IPS-15b (cell line): ENCODE data around the gene SHC2.
A peak's percentile ranks its signal among the peaks of the same experiment; 100 is the strongest.

Source experiments
- H3K27me3 ChIP-seq: one replicate; pipeline ENCODE4 v1.6.1; 2013; ENCODE audit warnings: low read length; ENCODE audit not compliant: control insufficient read depth, insufficient read depth
- H3K36me3 ChIP-seq: one replicate; pipeline ENCODE4 v1.6.1; 2013; ENCODE audit warnings: low read length; ENCODE audit not compliant: control insufficient read depth, insufficient read depth
- H3K4me1 ChIP-seq: one replicate; pipeline ENCODE4 v1.6.1; 2013; ENCODE audit warnings: mild to moderate bottlenecking, low read length; ENCODE audit not compliant: control insufficient read depth, insufficient read depth
- H3K4me3 ChIP-seq: one replicate; pipeline ENCODE4 v1.5.1; 2013; ENCODE audit warnings: low read depth, low read length
- H3K9ac ChIP-seq: one replicate; pipeline ENCODE4 v1.6.1; 2013; ENCODE audit warnings: low read depth, mild to moderate bottlenecking, low read length
- H3K9me3 ChIP-seq: one replicate; pipeline ENCODE4 v1.6.1; 2013; ENCODE audit warnings: mild to moderate bottlenecking, low read length; ENCODE audit not compliant: control insufficient read depth, insufficient read depth

SHC2 gene, protein sequence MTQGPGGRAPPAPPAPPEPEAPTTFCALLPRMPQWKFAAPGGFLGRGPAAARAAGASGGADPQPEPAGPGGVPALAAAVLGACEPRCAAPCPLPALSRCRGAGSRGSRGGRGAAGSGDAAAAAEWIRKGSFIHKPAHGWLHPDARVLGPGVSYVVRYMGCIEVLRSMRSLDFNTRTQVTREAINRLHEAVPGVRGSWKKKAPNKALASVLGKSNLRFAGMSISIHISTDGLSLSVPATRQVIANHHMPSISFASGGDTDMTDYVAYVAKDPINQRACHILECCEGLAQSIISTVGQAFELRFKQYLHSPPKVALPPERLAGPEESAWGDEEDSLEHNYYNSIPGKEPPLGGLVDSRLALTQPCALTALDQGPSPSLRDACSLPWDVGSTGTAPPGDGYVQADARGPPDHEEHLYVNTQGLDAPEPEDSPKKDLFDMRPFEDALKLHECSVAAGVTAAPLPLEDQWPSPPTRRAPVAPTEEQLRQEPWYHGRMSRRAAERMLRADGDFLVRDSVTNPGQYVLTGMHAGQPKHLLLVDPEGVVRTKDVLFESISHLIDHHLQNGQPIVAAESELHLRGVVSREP

DNA sequence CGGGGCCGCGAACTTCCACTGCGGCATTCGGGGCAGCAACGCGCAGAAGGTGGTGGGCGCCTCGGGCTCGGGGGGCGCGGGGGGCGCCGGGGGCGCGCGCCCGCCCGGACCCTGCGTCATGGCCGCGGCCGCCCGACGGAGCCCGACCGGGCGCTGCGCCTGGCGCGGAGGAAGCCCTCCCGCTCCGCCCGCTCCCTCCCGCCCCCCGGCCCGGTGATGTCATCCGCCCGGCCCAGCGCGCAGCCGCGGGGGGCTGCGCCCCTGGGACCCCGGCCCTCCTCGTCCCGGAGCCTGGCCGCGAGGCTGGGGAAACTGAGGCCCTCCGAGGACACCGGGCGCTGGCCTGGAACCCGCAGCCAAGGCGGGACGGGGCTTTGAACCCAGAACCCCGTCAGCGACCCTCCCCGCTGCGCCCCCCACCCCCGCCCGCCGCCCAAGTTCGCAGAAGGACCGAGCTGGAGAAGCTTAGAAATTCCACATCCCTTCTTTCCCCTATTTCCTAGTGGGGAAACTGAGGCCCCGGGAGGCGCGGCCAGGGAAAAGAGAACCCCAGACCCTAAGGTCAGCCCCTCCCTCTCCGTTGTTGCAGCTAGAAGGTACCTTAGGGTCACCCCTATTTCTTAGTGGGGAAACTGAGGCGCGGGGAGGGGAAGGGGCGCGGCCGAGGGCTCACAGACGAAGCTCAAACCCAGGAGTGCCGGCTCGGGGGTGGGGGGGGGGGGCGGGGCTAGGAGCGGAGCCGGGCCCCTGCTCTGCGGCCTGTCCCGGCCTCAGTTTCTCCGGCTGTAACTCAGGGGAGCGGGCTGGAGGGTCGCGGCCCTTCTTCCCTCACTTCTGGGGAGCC is at the start of gene SHC2:
TSS of gene SHC2 (minus strand) at position 157 of the 844 bp plus-strand sequence. CDS start at position 120, 37 bp downstream.
- Histone ChIP-seq H3K36me3 (no peaks in the 10 kb centered on the region), H3K27me3 (peaks cover 6% of the 10 kb centered on the region), H3K4me1 (peaks cover 3% of the 10 kb centered on the region), H3K9ac (peak within 1 kb of the TSS; percentile 60), H3K4me3 (peak within 1 kb of the TSS; percentile 70), H3K9me3 (no peaks in the 10 kb centered on the region)

DNA sequence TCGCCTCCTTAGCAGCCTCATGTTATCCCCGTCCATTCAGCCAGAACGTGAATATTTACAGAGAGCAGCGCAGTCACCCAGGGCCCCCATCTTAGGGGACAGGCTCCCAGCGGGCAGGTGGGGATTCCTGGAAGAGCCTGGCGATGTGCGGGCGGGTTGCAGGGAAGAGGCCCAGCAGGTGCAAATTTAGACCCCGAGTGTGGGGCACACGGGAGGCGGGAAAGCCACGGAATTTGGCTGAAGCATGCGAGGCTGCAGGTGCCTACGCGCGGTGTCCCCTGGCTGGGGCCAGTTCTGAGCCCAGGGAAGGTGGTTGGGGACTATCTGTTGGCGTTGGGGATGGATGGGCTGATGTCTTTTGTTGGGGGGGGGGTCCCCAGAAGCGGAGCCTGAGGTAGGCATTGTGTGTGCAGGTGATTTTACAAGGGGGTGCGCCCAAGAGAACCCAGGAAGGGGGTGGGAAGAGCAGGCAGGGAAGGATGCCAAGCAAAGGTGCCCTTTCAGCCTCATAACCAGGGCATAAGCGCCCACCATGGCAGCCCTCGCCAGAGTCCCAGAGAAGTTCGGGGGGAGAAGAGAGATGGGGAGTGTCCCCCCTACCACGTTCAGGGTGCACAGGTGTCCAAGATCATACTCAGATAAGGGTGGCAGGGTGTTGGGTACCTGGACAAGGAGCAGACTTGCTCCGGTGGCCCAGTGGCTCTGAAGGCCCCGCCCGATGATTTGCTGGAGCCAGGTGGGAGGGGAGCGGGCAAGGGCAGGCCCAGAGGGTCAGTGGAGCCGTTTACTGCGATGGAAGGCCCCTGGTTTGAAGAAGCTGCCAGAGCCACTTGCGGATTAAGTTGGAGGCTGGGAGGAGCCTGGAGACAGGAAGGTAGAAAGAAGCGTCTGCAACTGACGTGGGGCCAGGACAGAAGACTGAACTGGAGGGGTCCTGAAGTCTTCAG is 47.6 kb upstream of the SHC2 start:
- H3K4me3 ChIP-seq = peak overlapping the region; percentile 74
- no peak overlapping the region for H3K9ac ChIP-seq
- peaks cover 7% of the 10 kb centered on the region for H3K27me3 ChIP-seq
- H3K36me3 ChIP-seq = peaks cover 3% of the 10 kb centered on the region
- peaks cover 5% of the 10 kb centered on the region for H3K4me1 ChIP-seq
- no peaks in the 10 kb centered on the region for H3K9me3 ChIP-seq

DNA sequence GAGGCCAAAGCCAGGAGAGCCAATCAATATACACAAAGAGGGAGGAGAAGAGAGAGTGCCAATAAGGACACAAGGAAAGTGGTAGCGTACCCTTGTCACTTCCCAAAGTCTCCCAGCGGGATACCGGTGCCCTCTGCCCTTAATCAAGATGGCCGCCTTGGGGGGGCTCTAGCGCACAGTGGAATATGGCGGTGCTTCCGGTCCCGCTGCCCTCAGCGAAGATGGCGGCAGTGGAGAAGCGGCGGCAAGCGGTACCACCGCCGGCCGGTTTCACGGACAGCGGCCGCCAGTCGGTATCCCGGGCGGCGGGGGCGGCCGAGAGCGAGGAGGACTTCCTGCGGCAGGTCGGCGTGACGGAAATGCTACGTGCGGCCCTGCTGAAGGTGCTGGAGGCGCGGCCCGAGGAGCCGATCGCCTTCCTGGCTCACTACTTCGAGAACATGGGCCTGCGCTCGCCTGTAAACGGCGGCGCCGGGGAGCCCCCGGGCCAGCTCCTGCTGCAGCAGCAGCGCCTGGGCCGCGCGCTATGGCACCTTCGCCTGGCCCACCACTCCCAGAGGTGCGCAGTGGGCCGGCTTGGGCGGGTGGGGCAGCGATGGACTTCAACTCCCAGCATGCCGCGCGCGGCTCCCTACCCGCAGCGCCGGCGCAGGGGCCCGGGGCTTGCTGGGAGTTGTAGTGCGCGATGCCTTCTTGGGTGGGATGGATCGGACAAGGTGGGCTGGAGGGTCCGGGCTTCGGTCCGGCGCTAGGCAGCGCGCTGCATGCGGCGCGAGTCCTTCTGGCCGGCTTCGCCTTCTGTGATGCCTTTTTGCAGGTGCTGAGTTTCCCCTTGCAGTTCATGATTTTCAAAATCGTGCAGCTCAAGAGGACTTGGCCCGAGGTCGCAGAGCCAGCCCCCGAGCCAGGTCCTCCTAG is 46.7 kb upstream of the SHC2 start, which contains the start of gene TPGS1:
TSS of gene TPGS1 (plus strand) at position 212 of the 918 bp plus-strand sequence. CDS start at position 222, 10 bp downstream.
- Histone ChIP-seq H3K9ac (peak within 1 kb of the TSS; percentile 73), H3K4me1 (peaks cover 4% of the 10 kb centered on the region), H3K36me3 (peaks cover 3% of the 10 kb centered on the region), H3K4me3 (peak within 1 kb of the TSS; percentile 74), H3K27me3 (peaks cover 4% of the 10 kb centered on the region), H3K9me3 (no peaks in the 10 kb centered on the region)

DNA sequence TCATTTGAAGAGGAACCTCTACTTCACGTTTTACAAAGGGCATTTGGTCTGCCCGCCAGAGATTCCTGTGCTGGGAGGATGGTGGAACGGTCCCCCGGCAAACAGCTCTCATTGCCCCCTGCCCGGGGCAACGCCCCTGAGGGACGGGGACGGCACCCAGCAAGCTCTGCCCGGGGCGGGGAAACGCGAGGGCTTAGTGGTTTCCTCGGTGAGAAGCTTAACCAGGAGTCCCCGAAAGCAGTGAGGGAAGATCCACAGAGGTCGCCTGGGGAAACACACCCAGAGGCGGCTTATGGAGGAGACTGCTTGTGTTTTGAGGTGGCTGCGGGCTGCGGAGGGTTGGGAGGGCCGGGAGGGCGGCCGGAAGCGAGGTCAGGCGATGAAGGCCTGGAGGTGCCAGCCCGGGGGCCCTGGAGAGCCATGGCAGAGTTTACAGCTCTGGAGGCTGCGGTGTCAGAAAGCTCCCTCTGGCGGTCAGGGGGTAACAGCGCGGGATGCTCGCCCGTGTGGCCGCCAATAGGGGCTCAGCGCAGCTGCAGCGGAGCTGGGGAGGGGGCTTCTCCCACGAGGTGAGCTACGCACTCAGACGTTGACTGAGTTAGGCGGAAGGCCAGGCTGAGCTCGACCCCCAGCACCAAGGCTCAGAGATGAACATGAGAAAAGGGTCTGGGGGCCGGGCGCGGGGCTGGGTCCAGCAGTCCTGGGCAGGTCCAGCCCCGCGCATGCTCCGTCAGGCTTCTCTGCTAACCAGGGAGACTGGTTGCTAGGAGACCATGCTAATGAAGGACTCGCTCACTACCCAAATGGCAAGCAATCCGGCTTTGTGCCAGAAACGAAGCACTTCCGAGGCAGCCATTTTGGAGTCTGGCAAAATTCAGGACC is 45.8 kb upstream of the SHC2 start:
- Histone ChIP-seq H3K9ac (peak overlapping the region; percentile 48), H3K9me3 (no peaks in the 10 kb centered on the region), H3K36me3 (peaks cover 3% of the 10 kb centered on the region), H3K27me3 (no peaks in the 10 kb centered on the region), H3K4me1 (peaks cover 3% of the 10 kb centered on the region), H3K4me3 (peak overlapping the region; percentile 74)

DNA sequence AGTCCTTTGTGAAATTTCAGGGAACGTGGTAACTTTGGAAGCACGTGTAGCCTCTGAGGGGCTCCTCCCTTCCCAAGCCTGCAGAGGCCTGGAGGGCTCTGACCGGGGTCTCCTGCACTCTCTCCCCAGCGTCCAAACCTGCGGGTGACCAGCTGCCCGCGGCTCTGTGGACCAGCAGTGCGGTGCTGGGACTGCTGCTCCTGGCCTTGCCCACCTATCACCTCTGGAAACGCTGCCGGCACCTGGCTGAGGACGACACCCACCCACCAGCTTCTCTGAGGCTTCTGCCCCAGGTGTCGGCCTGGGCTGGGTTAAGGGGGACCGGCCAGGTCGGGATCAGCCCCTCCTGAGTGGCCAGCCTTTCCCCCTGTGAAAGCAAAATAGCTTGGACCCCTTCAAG is 43.8 kb upstream of the SHC2 start:
- Histone ChIP-seq H3K4me3 (no peak overlapping the region), H3K9me3 (no peaks in the 10 kb centered on the region), H3K36me3 (peaks cover 3% of the 10 kb centered on the region), H3K27me3 (peaks cover 5% of the 10 kb centered on the region), H3K9ac (no peak overlapping the region), H3K4me1 (no peaks in the 10 kb centered on the region)

DNA sequence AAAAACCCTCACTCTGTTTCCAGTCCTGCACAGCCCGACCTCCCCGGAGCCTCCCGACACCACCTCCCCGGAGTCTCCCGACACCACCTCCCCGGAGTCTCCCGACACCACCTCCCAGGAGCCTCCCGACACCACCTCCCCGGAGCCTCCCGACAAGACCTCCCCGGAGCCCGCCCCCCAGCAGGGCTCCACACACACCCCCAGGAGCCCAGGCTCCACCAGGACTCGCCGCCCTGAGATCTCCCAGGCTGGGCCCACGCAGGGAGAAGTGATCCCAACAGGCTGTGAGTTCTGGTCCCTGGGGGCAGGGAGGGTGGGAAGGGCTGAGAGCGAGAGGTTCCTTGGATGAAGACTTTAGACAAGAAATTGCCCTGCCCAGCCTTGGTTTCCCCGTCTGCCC is 40.8 kb upstream of the SHC2 start:
- no peak overlapping the region for H3K9ac ChIP-seq
- H3K4me1 ChIP-seq = no peaks in the 10 kb centered on the region
- H3K4me3 ChIP-seq = no peak overlapping the region
- no peaks in the 10 kb centered on the region for H3K9me3 ChIP-seq
- no peaks in the 10 kb centered on the region for H3K36me3 ChIP-seq
- H3K27me3 ChIP-seq = peaks cover 23% of the 10 kb centered on the region

DNA sequence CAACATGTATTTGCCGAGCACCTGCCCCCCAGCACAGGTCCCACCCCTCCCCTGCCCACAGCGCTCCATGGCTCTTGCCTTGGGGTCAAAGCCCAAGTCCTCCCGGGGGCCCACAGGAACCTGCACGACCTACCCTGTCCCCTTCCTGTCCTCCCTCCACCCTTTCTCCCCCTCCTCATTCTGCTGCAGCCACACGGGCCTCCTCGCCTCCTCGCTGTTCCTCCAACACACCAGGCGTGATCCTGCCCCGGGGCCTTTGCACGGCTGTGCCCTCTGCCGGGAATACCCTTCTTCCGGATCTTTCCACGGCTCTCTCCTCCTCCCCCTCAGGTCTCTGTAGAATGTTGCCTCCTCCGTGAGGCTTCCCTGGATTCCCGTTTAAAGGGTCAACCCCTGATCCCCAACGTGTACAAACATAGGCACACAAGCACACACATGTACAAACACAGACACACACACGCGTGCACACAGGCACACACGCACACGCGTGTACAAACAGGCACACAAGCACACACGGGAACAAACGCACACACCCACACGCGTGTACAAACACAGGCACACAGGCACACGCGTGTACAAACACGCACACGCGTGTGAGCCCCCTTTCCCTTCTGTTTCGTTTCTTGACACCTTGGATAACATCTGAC is 38.3 kb upstream of the SHC2 start:
- Histone ChIP-seq H3K36me3 (no peaks in the 10 kb centered on the region), H3K27me3 (peaks cover 23% of the 10 kb centered on the region), H3K9me3 (no peaks in the 10 kb centered on the region), H3K4me3 (peak overlapping the region; percentile 10), H3K9ac (no peak overlapping the region), H3K4me1 (no peaks in the 10 kb centered on the region)

DNA sequence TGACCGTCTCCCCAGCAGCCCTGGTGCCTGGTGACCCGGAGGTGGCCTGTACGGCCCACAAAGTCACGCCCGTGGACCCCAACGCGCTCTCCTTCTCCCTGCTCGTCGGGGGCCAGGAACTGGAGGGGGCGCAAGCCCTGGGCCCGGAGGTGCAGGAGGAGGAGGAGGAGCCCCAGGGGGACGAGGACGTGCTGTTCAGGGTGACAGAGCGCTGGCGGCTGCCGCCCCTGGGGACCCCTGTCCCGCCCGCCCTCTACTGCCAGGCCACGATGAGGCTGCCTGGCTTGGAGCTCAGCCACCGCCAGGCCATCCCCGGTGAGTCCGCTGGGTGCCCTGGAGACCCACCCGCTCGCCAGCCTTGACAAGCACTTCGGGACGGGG is 37.7 kb upstream of the SHC2 start:
- Histone ChIP-seq H3K9me3 (no peaks in the 10 kb centered on the region), H3K4me1 (no peaks in the 10 kb centered on the region), H3K36me3 (no peaks in the 10 kb centered on the region), H3K4me3 (peak overlapping the region; percentile 60), H3K27me3 (peaks cover 23% of the 10 kb centered on the region), H3K9ac (no peak overlapping the region)

DNA sequence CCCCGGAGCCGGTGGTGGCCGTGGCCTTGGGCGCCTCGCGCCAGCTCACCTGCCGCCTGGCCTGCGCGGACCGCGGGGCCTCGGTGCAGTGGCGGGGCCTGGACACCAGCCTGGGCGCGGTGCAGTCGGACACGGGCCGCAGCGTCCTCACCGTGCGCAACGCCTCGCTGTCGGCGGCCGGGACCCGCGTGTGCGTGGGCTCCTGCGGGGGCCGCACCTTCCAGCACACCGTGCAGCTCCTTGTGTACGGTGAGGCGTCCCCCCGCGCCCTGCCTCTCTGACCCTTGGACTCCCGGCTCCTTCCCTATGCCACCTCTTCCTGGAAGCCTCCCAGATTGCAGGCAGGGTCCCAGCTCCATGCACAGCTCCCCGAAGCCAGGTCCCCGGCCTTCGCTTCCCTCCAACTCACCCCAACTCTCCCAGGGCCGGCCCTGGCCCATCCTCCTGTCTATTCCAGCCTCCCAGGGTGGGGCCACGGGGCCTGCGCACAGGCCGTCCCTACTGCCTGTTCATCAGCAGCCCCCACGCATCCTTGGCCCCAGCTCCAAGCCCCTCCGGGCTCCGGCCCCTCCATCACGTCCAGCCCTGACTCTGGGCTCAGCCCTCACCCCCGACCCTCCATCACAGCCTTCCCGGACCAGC is 37.2 kb upstream of the SHC2 start:
- Histone ChIP-seq H3K27me3 (peaks cover 23% of the 10 kb centered on the region), H3K9me3 (no peaks in the 10 kb centered on the region), H3K4me3 (peak overlapping the region; percentile 60), H3K4me1 (no peaks in the 10 kb centered on the region), H3K36me3 (no peaks in the 10 kb centered on the region), H3K9ac (no peak overlapping the region)
